ENCODE measurements around the gene IFI27L1.

The IFI27L1 gene

GRCh38 chr14:94113073-94113472 is 32.0 kb downstream of the IFI27L1 start:
- Histone ChIP-seq H3K79me2 (ENCODE audit: insufficient read depth, low read length) (no peaks in the 10 kb centered on the region), H3K4me3 (ENCODE audit: low read length, poor library complexity, severe bottlenecking) (no peak overlapping the region)

DNA sequence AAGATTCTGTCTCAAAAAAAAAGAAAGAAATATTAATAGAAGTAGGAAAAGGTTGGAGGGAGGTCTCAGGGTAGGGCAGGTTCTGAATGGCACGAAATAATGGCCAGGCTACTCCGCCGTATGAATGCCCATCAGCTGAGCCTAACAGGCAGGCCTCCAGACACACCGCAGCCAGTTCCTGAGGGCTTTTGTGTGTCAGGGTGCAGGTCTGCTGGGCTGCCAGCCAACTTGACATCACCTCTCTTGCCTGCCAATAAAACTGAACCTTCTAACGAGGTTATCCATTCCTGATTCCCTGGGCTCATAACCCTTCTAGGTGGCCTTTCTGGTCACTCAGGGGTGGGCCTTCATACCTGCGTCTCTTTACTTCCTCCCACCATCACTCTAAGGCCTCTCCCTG is 32.4 kb downstream of the IFI27L1 start:
- Histone ChIP-seq H4K20me1 (ENCODE audit: insufficient read depth, low read length, poor library complexity, severe bottlenecking) (no peaks in the 10 kb centered on the region), H3K79me2 (ENCODE audit: insufficient read depth, low read length) (no peaks in the 10 kb centered on the region), H2AFZ (ENCODE audit: low read length) (no peak overlapping the region), H3F3A (ENCODE audit: low read depth) (no peaks in the 10 kb centered on the region), H3K4me2 (ENCODE audit: low read depth, low read length, poor library complexity, severe bottlenecking) (no peak overlapping the region), H3K9me2 (replicated peaks; ENCODE audit: low read depth, low read length) (no peaks in the 10 kb centered on the region), H3K36me3 (ENCODE audit: insufficient read depth, low read length) (no peaks in the 10 kb centered on the region), H3K27me3 (ENCODE audit: insufficient read depth, low read length, poor library complexity, severe bottlenecking) (no peaks in the 10 kb centered on the region), H3K4me1 (ENCODE audit: insufficient read depth, low read length, poor library complexity, severe bottlenecking) (no peaks in the 10 kb centered on the region), H3K9ac (ENCODE audit: low read depth, low read length, poor library complexity, severe bottlenecking) (no peak overlapping the region), H3K4me3 (ENCODE audit: low read length, poor library complexity, severe bottlenecking) (no peak overlapping the region), H3K9me3 (ENCODE audit: insufficient read depth, low read depth, low read length) (no peaks in the 10 kb centered on the region)
- TF ChIP-seq CTCF (conservative IDR thresholded peaks at IDR 0.05; ENCODE audit: low read length): no peak
- TF ChIP-seq EZH2phosphoT487 (IDR thresholded peaks at IDR 0.05; ENCODE audit: borderline replicate concordance): no peak

More at GRCh38 chr14:94113073-94113472, 32.0 kb downstream of the IFI27L1 start:
- H3K9ac ChIP-seq (ENCODE audit: low read depth, low read length, poor library complexity, severe bottlenecking): no peak overlapping the region
- no peaks in the 10 kb centered on the region for H3K4me1 ChIP-seq (ENCODE audit: insufficient read depth, low read length, poor library complexity, severe bottlenecking)
- no peaks in the 10 kb centered on the region for H3K36me3 ChIP-seq (ENCODE audit: insufficient read depth, low read length)
- no peaks in the 10 kb centered on the region for H3K27me3 ChIP-seq (ENCODE audit: insufficient read depth, low read length, poor library complexity, severe bottlenecking)
- H2AFZ ChIP-seq (ENCODE audit: low read length): no peak overlapping the region
- no peak overlapping the region for H3K4me2 ChIP-seq (ENCODE audit: low read depth, low read length, poor library complexity, severe bottlenecking)
- no peak for TF ChIP-seq CTCF (conservative IDR thresholded peaks at IDR 0.05; ENCODE audit: low read length)
- no peak for TF ChIP-seq EZH2phosphoT487 (IDR thresholded peaks at IDR 0.05; ENCODE audit: borderline replicate concordance)
- no peaks in the 10 kb centered on the region for H4K20me1 ChIP-seq (ENCODE audit: insufficient read depth, low read length, poor library complexity, severe bottlenecking)
- H3K9me2 ChIP-seq (replicated peaks; ENCODE audit: low read depth, low read length): no peaks in the 10 kb centered on the region
- H3F3A ChIP-seq (ENCODE audit: low read depth): no peaks in the 10 kb centered on the region
- no peaks in the 10 kb centered on the region for H3K9me3 ChIP-seq (ENCODE audit: insufficient read depth, low read depth, low read length)

DNA sequence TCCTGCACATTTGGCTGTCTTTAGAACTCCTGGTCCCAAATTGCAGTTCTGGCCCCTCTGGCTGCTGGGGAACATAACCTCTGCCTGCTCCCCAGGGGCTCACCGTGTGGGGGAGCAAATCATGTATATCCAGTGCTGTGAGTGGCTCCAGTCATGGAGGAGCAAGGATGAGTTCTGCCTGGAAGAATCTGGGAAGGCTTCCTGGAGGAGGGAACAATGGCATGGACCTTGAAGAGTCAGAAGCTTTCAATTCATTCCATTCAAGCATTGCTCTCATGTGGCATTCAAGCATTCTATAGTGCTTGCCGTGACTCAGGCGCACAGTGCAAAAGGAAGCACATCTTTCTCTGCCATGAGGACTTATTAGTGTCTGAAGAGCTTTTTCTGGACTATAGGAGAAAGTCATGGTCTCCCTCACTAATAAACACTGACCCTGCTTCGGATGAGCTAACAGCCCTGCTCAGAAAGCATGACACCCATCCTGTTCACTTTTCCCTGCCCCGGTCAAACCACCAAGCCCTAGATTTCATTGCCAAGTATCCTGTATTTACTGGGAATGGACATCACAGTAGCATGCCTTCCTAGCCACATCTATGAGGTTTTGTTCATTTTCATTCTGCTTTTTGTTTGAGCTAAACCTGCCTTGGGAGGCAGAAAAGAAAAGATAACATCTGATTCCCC is 32.9 kb downstream of the IFI27L1 start:
- no peak overlapping the region for H3K4me2 ChIP-seq (ENCODE audit: low read depth, low read length, poor library complexity, severe bottlenecking)
- no peaks in the 10 kb centered on the region for H3K79me2 ChIP-seq (ENCODE audit: insufficient read depth, low read length)
- no peaks in the 10 kb centered on the region for H4K20me1 ChIP-seq (ENCODE audit: insufficient read depth, low read length, poor library complexity, severe bottlenecking)
- TF ChIP-seq CTCF (conservative IDR thresholded peaks at IDR 0.05; ENCODE audit: low read length): no peak
- TF ChIP-seq EZH2phosphoT487 (IDR thresholded peaks at IDR 0.05; ENCODE audit: borderline replicate concordance): no peak
- no peak overlapping the region for H3K9ac ChIP-seq (ENCODE audit: low read depth, low read length, poor library complexity, severe bottlenecking)
- H3F3A ChIP-seq (ENCODE audit: low read depth): no peaks in the 10 kb centered on the region
- no peaks in the 10 kb centered on the region for H3K9me3 ChIP-seq (ENCODE audit: insufficient read depth, low read depth, low read length)
- H2AFZ ChIP-seq (ENCODE audit: low read length): no peak overlapping the region
- H3K36me3 ChIP-seq (ENCODE audit: insufficient read depth, low read length): no peaks in the 10 kb centered on the region
- no peaks in the 10 kb centered on the region for H3K9me2 ChIP-seq (replicated peaks; ENCODE audit: low read depth, low read length)
- H3K4me1 ChIP-seq (ENCODE audit: insufficient read depth, low read length, poor library complexity, severe bottlenecking): no peaks in the 10 kb centered on the region
- no peaks in the 10 kb centered on the region for H3K27me3 ChIP-seq (ENCODE audit: insufficient read depth, low read length, poor library complexity, severe bottlenecking)
- H3K4me3 ChIP-seq (ENCODE audit: low read length, poor library complexity, severe bottlenecking): no peak overlapping the region

All from Loucy (cell line).